Chondrocyte (in vitro differentiated cells): ENCODE data around the gene KRTAP4-16. TPM values are rescaled to one million over a fixed set of nuclear protein-coding genes. Genes with fewer than 3 reads are reported as not detected.
"Not testable (repeated sequence)": the region's sequence is repeated elsewhere in the genome, so short reads cannot be mapped to it uniquely, and the experiment has no call there.

ENCODE experiments used
- DNase-seq: peaks from one replicate; pipeline ENCODE4 v3.0.0; 2021; ENCODE audit warnings: mixed read lengths, low spot score
- H3K27ac Mint-ChIP-seq: one replicate; pipeline ENCODE4 v1.8.0; 2021; ENCODE audit warnings: mild to moderate bottlenecking, moderate library complexity, mixed read lengths; ENCODE audit not compliant: unreplicated experiment
- H3K27me3 Mint-ChIP-seq: 2 replicates; pipeline ENCODE4 v1.8.0; 2021; ENCODE audit warnings: low read depth, mixed read lengths
- H3K36me3 Mint-ChIP-seq: 2 replicates; pipeline ENCODE4 v1.8.0; 2021; ENCODE audit warnings: low read depth, mixed read lengths
- H3K4me1 Mint-ChIP-seq: 2 replicates; pipeline ENCODE4 v1.8.0; 2021; ENCODE audit warnings: low read depth, mild to moderate bottlenecking, mixed read lengths
- H3K4me3 Mint-ChIP-seq: one replicate; pipeline ENCODE4 v1.8.0; 2021; ENCODE audit warnings: mild to moderate bottlenecking, moderate library complexity, mixed read lengths; ENCODE audit not compliant: unreplicated experiment
- H3K9me3 Mint-ChIP-seq: 2 replicates; pipeline ENCODE4 v1.8.0; 2021; ENCODE audit warnings: low read depth, mixed read lengths
- CTCF ChIP-seq: fragments of 200-600 bp; sonication (generic); IDR thresholded peaks from 2 replicates; pipeline ENCODE4 v1.5.0; 2021; ENCODE audit warnings: antibody characterized with exemption, mild to moderate bottlenecking, moderate library complexity
- total RNA-seq: library from RNA; stranded (reverse); gene quantifications from 3 replicates; pipeline ENCODE4 v1.2.1, GENCODE V29; 2021

KRTAP4-16 gene
- total RNA-seq, 1 donor from 2014 or later, result not detected

GRCh38 chr17:41147531-41148204 is 45.7 kb upstream of the KRTAP4-16 start:
- Mint-ChIP-seq H3K36me3 (peaks cover 5% of the 10 kb centered on the region), H3K4me1 (no peaks in the 10 kb centered on the region), H3K27me3 (peaks cover 2% of the 10 kb centered on the region), H3K4me3 (no peak overlapping the region), H3K9me3 (peaks cover 7% of the 10 kb centered on the region), H3K27ac (no peak overlapping the region)
- DNase-seq, result no peak
- no peak for TF ChIP-seq CTCF

- no peak overlapping the region for H3K27ac Mint-ChIP-seq
- peaks cover 5% of the 10 kb centered on the region for H3K36me3 Mint-ChIP-seq
- TF ChIP-seq CTCF, result no peak
- peaks cover 15% of the 10 kb centered on the region for H3K9me3 Mint-ChIP-seq
- peaks cover 9% of the 10 kb centered on the region for H3K4me1 Mint-ChIP-seq
- H3K27me3 Mint-ChIP-seq, result peaks cover 2% of the 10 kb centered on the region
- H3K4me3 Mint-ChIP-seq, result no peak overlapping the region
- DNase-seq, result no peak
These were observed 43.3 kb upstream of the KRTAP4-16 start for GRCh38 chr17:41145261-41145660.

- H3K4me3 Mint-ChIP-seq, result no peak overlapping the region
- H3K27me3 Mint-ChIP-seq, result peaks cover 2% of the 10 kb centered on the region
- DNase-seq, result no peak
- H3K27ac Mint-ChIP-seq, result no peak overlapping the region
- no peak for TF ChIP-seq CTCF
- H3K36me3 Mint-ChIP-seq, result peaks cover 5% of the 10 kb centered on the region
- H3K9me3 Mint-ChIP-seq, result peaks cover 15% of the 10 kb centered on the region
- peaks cover 9% of the 10 kb centered on the region for H3K4me1 Mint-ChIP-seq
These were observed 42.8 kb upstream of the KRTAP4-16 start for GRCh38 chr17:41144846-41145245.

GRCh38 chr17:41141361-41141760 is 39.4 kb upstream of the KRTAP4-16 start:
- no peaks in the 10 kb centered on the region for H3K27me3 Mint-ChIP-seq
- no peak for DNase-seq
- no peak overlapping the region for H3K27ac Mint-ChIP-seq
- peaks cover 30% of the 10 kb centered on the region for H3K9me3 Mint-ChIP-seq
- TF ChIP-seq CTCF, result no peak
- H3K4me1 Mint-ChIP-seq, result peaks cover 9% of the 10 kb centered on the region
- no peak overlapping the region for H3K4me3 Mint-ChIP-seq
- peaks cover 10% of the 10 kb centered on the region for H3K36me3 Mint-ChIP-seq

GRCh38 chr17:41140360-41141131 is 38.5 kb upstream of the KRTAP4-16 start, which contains the start of gene KRTAP4-6:
TSS of gene KRTAP4-6 (minus strand) at chr17:41140544. CDS start at chr17:41140487, 57 bp downstream.
- Mint-ChIP-seq H3K27ac (no peak within 1 kb of the TSS), H3K9me3 (peaks cover 30% of the 10 kb centered on the region), H3K4me1 (peaks cover 9% of the 10 kb centered on the region), H3K36me3 (peaks cover 10% of the 10 kb centered on the region), H3K27me3 (no peaks in the 10 kb centered on the region), H3K4me3 (no peak within 1 kb of the TSS)
- no peak for DNase-seq
- no peak for TF ChIP-seq CTCF

- Mint-ChIP-seq H3K9me3 (peaks cover 30% of the 10 kb centered on the region), H3K36me3 (peaks cover 10% of the 10 kb centered on the region)
- H3K27me3 Mint-ChIP-seq, H3K4me3 Mint-ChIP-seq, H3K4me1 Mint-ChIP-seq, H3K27ac Mint-ChIP-seq: not testable (repeated sequence)
- DNase-seq, result peak; percentile 78
These were observed 37.9 kb upstream of the KRTAP4-16 start for GRCh38 chr17:41139865-41140264.
